Fibroblast of the aortic adventitia (primary cell): ENCODE data around the gene SCAPER. TPM values are rescaled to one million over a fixed set of nuclear protein-coding genes. Genes with fewer than 3 reads are reported as not detected.

Source experiments
- DNase-seq: peaks from one replicate; pipeline ENCODE4 v3.0.0-alpha.2; 2010; ENCODE audit warnings: low read depth
- H3K4me3 ChIP-seq: 2 replicates; pipeline ENCODE4 v1.5.1; 2011; ENCODE audit warnings: low read depth, mild to moderate bottlenecking, control low read depth, low read length, moderate library complexity
- CTCF ChIP-seq: IDR thresholded peaks from 2 replicates; pipeline ENCODE4 v1.5.1; 2011; ENCODE audit warnings: mild to moderate bottlenecking, low read length, control low read depth, inconsistent platforms; ENCODE audit not compliant: insufficient read depth
- total RNA-seq: library from RNA; depleted of rRNA; stranded (reverse); fragments of >200 nt; gene quantifications from 2 replicates; pipeline ENCODE4 v1.2.3, GENCODE V29; 2012; ENCODE audit warnings: low replicate concordance

The SCAPER gene
- total RNA-seq = 7.0 and 16.3 TPM in 2 replicates

GRCh38 chr15:76905013-76905839 lies at the start of gene SCAPER:
Gene SCAPER (minus strand): TSS chr15:76905340. CDS start chr15:76883817, 21,523 bp downstream.
- peak; percentile 7 for TF ChIP-seq CTCF
- DNase-seq = peak; percentile 79
- H3K4me3 ChIP-seq = peak within 1 kb of the TSS; percentile 86

- DNase-seq = no peak
- H3K4me3 ChIP-seq = no peak overlapping the region
- TF ChIP-seq CTCF = no peak
Measured at GRCh38 chr15:76954744-76955143, 49.6 kb upstream of the SCAPER start.

- DNase-seq = no peak
- TF ChIP-seq CTCF = no peak
- H3K4me3 ChIP-seq = no peak overlapping the region
Measured at GRCh38 chr15:76953913-76954312, 48.8 kb upstream of the SCAPER start.

- no peak for TF ChIP-seq CTCF
- DNase-seq = no peak
- no peak overlapping the region for H3K4me3 ChIP-seq
Measured at GRCh38 chr15:76951220-76951619, 46.1 kb upstream of the SCAPER start.

GRCh38 chr15:76947454-76947853 lies 42.3 kb upstream of the SCAPER start:
- DNase-seq = no peak
- no peak for TF ChIP-seq CTCF
- no peak overlapping the region for H3K4me3 ChIP-seq

GRCh38 chr15:76945494-76946093 lies 40.5 kb upstream of the SCAPER start:
- no peak overlapping the region for H3K4me3 ChIP-seq
- TF ChIP-seq CTCF = no peak
- DNase-seq = no peak
